Panc1 (cell line): ENCODE data around the gene COL5A1. TPM values are rescaled to one million over a fixed set of nuclear protein-coding genes. Genes with fewer than 3 reads are reported as not detected.
"Not testable (repeated sequence)": the region's sequence is repeated elsewhere in the genome, so short reads cannot be mapped to it uniquely, and the experiment has no call there.

Experiments
- ATAC-seq: fragments of 200-7000 bp; cut with Tn5 transposase; 2 replicates; pipeline ENCODE4 v1.9.1; 2020; ENCODE audit warnings: mild to moderate bottlenecking, moderate library complexity
- BruUV-seq: library from RNA; stranded (reverse); fragments of 400-500 nt; replicated peaks from 2 replicates; lab custom pipeline; 2021; lab: Mats Ljungman, UMichigan
- CTCF ChIA-PET: fragments of 300-600 bp; sonication (Branson Sonifier 250); formaldehyde crosslinking; loops from one replicate; lab custom pipeline; 2022; ENCODE audit warnings: antibody characterized with exemption; lab: Charles Lee
- POLR2A ChIA-PET: fragments of 300-600 bp; sonication (Branson Sonifier 250); formaldehyde crosslinking; loops from one replicate; lab custom pipeline; 2022; ENCODE audit warnings: antibody characterized with exemption; lab: Charles Lee
- DNase-seq: peaks from one replicate; pipeline ENCODE4 v3.0.0-alpha.2; 2010; ENCODE audit warnings: low read depth, low spot score
- H3K27ac ChIP-seq: 2 replicates; pipeline ENCODE4 v1.5.1; 2011; ENCODE audit warnings: mild to moderate bottlenecking, low read length, inconsistent platforms
- H3K27me3 ChIP-seq: fragments of 200-500 bp; sonication (Bioruptor generic); 2 replicates; pipeline ENCODE4 v1.6.0; 2014; ENCODE audit warnings: low read length, inconsistent platforms; ENCODE audit not compliant: control insufficient read depth, insufficient read depth
- H3K36me3 ChIP-seq: fragments of 200-500 bp; sonication (Bioruptor generic); 2 replicates; pipeline ENCODE4 v1.5.1; 2014; ENCODE audit warnings: inconsistent platforms, mild to moderate bottlenecking, low read length, moderate library complexity; ENCODE audit not compliant: control insufficient read depth, insufficient read depth
- H3K4me1 ChIP-seq: 2 replicates; pipeline ENCODE4 v1.5.1; 2011; ENCODE audit warnings: inconsistent platforms, mild to moderate bottlenecking, low read length, moderate library complexity; ENCODE audit not compliant: control insufficient read depth, insufficient read depth
- H3K4me3 ChIP-seq, 2 experiments: 2 replicates each; pipeline ENCODE4 v1.5.1; 2011 to 2012; ENCODE audit warnings: low read depth in 2 of 2, low read length in 2 of 2, mild to moderate bottlenecking in 2 of 2, inconsistent platforms in 1 of 2, moderate library complexity in 1 of 2
- H3K9me3 ChIP-seq: fragments of 200-500 bp; sonication (Bioruptor generic); 2 replicates; pipeline ENCODE4 v1.5.1; 2014; ENCODE audit warnings: low read depth, mild to moderate bottlenecking, inconsistent platforms, low read length, moderate library complexity; ENCODE audit not compliant: control insufficient read depth, insufficient read depth
- CTCF ChIP-seq: fragments of 450-650 bp; IDR thresholded peaks from 2 replicates; pipeline ENCODE4 v1.5.1; 2017; ENCODE audit warnings: mild to moderate bottlenecking
- POLR2AphosphoS5 ChIP-seq: IDR thresholded peaks from 2 replicates; pipeline ENCODE4 v1.6.1; 2012; ENCODE audit warnings: mild to moderate bottlenecking, low read depth, low read length, moderate library complexity
- REST ChIP-seq, 2 experiments: IDR thresholded peaks; 2 replicates each; pipeline ENCODE4 v1.6.1; 2011 to 2012; ENCODE audit warnings: low read depth in 2 of 2, control low read depth in 1 of 2, low read length in 1 of 2, mild to moderate bottlenecking in 1 of 2, moderate library complexity in 1 of 2; ENCODE audit not compliant: insufficient read depth in 1 of 2
- SIN3A ChIP-seq: IDR thresholded peaks from 2 replicates; pipeline ENCODE4 v1.6.1; 2012; ENCODE audit warnings: low read depth, mild to moderate bottlenecking, low read length, moderate library complexity, borderline replicate concordance; ENCODE audit not compliant: insufficient read depth
- TCF7L2 ChIP-seq: IDR thresholded peaks from 2 replicates; pipeline ENCODE4 v1.6.1; 2011; ENCODE audit warnings: mild to moderate bottlenecking, low read depth, low read length, inconsistent platforms
- in situ Hi-C: cut with HindIII; loops from 2 replicates; pipeline ENCODE4 v1.10.0; 2016; ENCODE audit warnings: low sequenced_read_pairs, low pct_unique_long_range_greater_than_20kb
- intact Hi-C: fragments of 100-400 bp; cut with micrococcal nuclease; formaldehyde crosslinking; loops from one replicate; pipeline ENCODE4 v1.10.0; 2022; ENCODE audit not compliant: unreplicated experiment
- total RNA-seq: library from RNA; stranded (reverse); gene quantifications from one replicate; pipeline ENCODE4 v1.2.1, GENCODE V29; 2021; ENCODE audit not compliant: unreplicated experiment

Gene COL5A1
- total RNA-seq, 1 experiment from 2014 or later: 5.7 TPM

- no TSS peak for BruUV-seq
- H3K36me3 ChIP-seq: no peaks in the 10 kb centered on the region
- ATAC-seq (no peak), DNase-seq (no peak)
- no peaks in the 10 kb centered on the region for H3K4me1 ChIP-seq
- H3K4me3 ChIP-seq: no peak overlapping the region
- POLR2A ChIA-PET: no interaction called here
- no peak overlapping the region for H3K27ac ChIP-seq
- no peaks in the 10 kb centered on the region for H3K9me3 ChIP-seq
- TF ChIP-seq POLR2AphosphoS5: no peak
- no peak for TF ChIP-seq CTCF
- no peak for TF ChIP-seq TCF7L2
- no peak for TF ChIP-seq REST (IDR thresholded peaks at IDR 0.05; ENCODE audit: insufficient read depth in 1 of 2, low read depth in 2 of 2, low read length in 1 of 2)
- TF ChIP-seq SIN3A: no peak
- CTCF ChIA-PET: no interaction called here
- H3K27me3 ChIP-seq: no peaks in the 10 kb centered on the region
- in situ Hi-C loops: no loop called here
- intact Hi-C loops: no loop called here
These were observed 71.3 kb downstream of the COL5A1 start for GRCh38 chr9:134712926-134713325.

GRCh38 chr9:134715536-134715935, 73.9 kb downstream of the COL5A1 start:
- intact Hi-C loops, H3K4me3 ChIP-seq, POLR2A ChIA-PET, BruUV-seq, H3K36me3 ChIP-seq, H3K27me3 ChIP-seq, DNase-seq, H3K4me1 ChIP-seq, ATAC-seq, H3K27ac ChIP-seq, H3K9me3 ChIP-seq, in situ Hi-C loops, CTCF ChIA-PET: not testable (repeated sequence)

- in situ Hi-C loops (no loop called here), intact Hi-C loops (no loop called here)
- Histone ChIP-seq H3K27me3 (no peaks in the 10 kb centered on the region), H3K4me1 (no peaks in the 10 kb centered on the region), H3K4me3 (no peak overlapping the region), H3K9me3 (no peaks in the 10 kb centered on the region), H3K36me3 (no peaks in the 10 kb centered on the region), H3K27ac (no peak overlapping the region)
- TF ChIP-seq POLR2AphosphoS5 (no peak), TCF7L2 (no peak), REST (IDR thresholded peaks at IDR 0.05; ENCODE audit: insufficient read depth in 1 of 2, low read depth in 2 of 2, low read length in 1 of 2) (no peak), CTCF (no peak), SIN3A (no peak)
- ATAC-seq: no peak
- ChIA-PET POLR2A (no interaction called here), CTCF (no interaction called here)
- no TSS peak for BruUV-seq
- DNase-seq: no peak
These were observed 74.5 kb downstream of the COL5A1 start for GRCh38 chr9:134716067-134716466.
